Measurements from ENCODE around the gene TRIM59.
"Not testable (repeated sequence)": the region's sequence is repeated elsewhere in the genome, so short reads cannot be mapped to it uniquely, and the experiment has no call there.

The TRIM59 gene

DNA sequence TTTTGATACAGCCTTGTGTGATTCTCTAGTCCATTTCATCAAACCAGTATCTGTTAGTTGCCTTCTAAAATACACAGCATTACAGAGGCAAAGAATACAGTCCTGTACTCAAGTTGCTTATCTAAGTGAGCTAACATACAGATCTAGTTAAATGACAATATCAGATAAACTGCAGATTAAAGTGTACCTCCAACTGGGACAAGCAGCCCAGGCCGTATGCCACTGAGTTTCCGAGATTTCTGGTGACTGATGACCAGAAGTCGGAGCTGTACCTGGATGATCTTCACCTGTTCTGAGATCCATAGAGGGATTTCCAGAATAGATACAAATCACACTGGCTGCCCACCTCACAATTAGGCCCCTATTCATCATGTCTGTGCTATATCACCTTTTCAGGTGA lies 6.3 kb upstream of the TRIM59 start:
- no peak for DNase-seq (ENCODE audit: low read depth)

DNA sequence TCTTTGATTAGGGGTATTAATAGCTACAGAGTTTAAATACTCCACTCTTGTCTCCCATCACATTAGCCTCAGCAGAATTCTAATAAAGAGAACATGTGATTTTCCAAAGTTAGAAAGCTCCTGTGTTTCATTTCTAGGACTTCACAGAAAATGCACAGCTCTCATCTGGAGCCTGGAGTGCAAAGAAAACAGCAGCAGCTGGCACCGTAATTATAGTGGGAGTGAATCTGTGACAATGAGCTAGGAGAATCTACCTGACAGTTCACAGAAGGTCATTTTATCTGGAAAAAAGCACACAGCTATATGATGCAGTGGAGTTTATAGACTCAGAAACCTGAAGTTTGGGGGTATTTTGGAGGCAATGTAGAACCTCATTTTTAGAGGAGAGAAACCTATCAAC lies 5.4 kb upstream of the TRIM59 start:
- no peak for DNase-seq (ENCODE audit: low read depth)

DNA sequence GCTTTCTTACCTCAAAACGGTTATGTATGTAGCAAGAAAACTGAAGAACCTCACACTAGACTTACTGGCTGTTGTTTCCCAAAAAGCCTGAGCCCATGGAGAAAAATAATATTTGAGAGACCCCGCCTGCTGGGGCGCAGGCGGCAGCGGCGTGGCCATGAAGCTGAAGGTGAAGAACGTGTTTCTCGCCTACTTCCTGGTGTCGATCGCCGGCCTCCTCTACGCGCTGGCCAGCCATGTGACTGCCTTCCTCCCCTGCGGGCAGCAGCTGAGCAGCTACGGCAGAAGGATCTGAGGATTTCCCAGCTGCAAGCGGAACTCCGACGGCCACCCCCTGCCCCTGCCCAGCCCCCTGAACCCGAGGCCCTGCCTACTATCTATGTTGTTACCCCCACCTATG lies 2.7 kb upstream of the TRIM59 start:
- not testable (repeated sequence) for DNase-seq (ENCODE audit: low read depth)

DNA sequence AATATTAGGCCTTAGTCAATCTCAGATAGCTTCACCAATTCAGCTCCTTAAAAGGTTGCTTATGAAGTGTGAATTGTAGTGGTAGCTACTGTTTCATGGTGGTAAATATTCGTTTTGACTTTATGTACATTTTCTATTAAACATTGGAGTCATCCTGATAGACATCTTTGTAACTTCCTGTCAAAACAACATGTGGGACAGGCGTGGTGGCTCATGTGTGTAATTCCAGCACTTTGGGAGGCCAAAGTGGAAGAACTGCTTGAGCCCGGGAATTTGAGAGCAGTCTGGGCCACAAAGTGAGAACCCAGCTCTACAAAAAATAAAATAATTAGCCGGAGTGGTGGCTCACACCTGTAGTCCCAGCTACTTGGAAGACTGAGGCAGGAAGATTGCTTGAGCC lies 2.0 kb upstream of the TRIM59 start:
- no peak for DNase-seq (ENCODE audit: low read depth)

DNA sequence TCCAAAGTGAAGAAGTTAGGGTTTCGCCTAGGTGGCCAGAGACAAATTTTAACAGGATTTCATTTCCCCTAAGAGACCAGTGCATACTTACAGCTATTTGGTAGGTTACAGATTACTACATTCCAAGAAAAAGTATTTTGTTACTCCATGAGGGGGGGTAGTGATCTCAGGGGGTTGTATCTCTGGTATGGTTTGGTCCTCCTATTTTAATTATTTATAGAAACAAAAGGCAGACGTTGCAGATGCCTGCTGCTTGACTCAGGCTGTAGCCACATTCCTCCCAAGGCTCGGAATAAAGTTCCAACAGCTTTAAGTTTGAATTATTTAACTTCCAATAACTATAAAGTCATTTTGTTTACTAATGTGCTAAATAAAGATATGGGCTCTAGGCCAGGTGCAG lies 1.3 kb upstream of the TRIM59 start:
- DNase-seq (ENCODE audit: low read depth): no peak

DNA sequence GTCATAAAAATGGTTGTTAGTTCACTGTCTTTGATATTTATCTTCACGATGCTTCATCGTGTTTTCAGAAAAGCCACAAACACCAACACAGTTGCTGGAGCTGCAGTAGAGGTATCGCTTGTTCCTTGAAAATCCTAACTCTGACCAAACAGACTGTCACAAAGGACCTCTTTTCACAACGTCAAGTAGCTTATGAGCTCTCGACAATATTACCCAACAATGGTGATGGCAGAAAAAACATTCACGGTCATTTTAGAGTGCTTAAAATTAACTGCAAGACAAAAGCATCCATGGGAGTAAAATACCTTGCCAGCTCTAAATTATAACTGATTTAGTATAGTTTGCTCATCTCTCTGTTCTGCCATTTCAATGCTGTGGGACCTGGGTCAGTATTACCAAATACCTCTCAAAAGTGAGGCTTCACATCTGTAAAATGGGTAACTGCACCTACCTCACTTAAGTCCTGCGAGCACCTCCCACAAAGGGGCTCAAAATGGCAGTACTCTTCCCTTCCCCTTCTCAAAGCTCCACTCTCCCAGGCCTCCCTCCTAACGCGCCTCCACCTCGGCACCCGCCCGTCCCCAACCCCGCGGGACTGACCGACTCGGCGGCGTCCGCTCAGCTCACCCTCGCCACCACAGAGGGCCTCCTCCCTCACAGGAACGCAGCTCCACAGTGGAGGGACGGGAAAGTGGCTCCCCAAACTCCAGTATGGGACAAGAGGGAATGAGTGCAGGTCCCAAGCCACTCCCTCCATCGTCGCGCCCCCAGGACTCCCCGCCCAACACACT lies 546 bp downstream of the TRIM59 start:
- no peak for DNase-seq (ENCODE audit: low read depth)

DNA sequence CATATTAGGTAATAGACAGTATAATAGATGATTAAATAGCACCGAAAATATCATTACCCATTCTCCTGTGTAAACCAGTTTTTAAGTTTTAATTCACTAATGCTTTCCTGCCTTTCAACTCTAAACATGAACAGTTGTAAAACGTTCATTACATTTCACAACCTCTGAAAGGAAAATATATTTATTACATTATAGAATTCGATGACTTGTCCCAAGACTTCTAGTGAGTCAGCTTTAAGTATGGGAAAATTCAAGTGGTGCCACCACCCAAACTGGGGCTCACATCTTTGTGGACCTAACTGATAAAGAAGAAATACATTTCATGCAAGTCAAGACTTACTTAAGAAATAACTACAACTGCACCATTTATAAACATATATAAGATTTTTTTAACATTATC lies 2.0 kb downstream of the TRIM59 start:
- no peak for DNase-seq (ENCODE audit: low read depth)

DNA sequence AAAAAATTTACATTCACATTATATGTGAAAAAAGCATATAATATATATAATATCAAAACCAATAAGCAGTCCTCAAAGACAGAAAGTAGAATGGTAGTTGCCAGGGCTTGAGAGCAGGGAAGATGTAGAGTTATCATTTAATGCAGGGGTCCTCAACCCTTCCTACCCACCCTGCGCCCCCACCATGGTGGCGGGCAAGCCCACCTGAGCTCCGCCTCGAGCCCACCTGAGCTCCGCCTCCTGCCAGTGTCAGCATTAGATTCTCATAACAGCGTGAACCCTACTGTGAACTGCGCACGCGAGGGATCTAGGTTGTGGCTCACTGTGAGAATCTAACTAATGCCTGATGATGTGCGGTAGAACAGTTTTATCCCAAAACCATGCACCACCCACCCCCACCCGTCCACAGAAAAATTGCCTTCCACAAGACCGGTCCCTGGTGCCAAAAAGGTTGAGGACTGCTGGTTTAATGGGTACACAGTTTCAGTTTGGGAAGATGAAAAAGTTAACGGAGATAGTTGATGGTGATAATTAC lies 3.0 kb downstream of the TRIM59 start:
- no peak for DNase-seq (ENCODE audit: low read depth)

DNA sequence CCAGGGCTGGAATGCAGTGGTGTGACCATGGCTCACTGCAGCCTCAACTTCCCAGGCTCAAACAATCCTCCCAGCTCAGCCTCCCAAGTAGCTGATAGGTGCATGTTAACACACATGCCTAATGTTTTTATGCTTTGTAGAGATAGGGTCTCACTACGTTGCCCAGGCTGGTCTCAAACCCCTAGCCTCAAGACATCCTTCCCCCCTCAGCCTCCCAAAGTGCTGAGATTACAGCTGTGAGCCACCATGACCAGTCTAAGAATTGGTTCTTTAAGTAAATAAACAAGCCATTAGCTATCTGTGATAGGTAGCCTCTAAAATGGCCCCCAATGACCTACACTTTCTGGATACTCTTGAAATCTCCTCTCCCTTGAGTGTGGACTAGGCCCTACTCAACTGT lies 3.7 kb downstream of the TRIM59 start:
- DNase-seq (ENCODE audit: low read depth): no peak

DNA sequence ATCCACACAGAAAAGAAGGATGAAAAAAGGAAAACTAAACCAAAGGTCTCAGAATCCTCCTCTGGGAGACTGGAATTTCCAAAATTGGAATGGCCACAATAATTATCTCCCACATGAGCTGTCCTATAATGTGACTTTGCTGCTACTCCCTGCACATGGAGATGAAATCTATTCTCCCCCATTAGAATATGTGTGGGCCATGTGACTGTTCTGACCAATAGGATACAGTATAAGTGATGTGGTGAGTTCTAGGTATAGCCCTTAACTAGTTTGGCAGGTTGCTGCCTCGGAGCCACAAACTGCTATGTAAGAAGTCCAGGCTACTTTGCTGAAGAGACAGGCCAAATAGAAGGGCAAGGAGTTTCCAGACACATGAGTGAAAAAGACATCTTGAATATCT lies 5.2 kb downstream of the TRIM59 start:
- DNase-seq (ENCODE audit: low read depth): no peak

DNA sequence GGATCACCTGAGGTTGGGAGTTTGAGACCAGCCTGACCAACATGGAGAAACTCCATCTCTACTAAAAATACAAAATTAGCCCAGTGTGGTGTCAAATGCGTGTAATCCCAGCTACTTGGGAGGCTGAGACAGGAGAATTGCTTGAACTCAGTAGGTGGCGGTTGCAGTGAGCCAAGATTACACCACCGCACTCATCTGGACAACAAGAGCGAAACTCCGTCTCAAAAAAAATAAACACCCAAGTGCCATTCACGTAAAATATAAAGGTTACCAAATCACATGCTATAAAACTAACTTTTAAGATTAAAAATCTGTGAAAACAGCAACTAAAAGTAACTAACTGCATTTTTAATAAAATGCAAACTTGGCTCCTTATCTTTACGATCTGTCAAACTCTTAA lies 8.9 kb downstream of the TRIM59 start:
- no peak for DNase-seq (ENCODE audit: low read depth)

DNA sequence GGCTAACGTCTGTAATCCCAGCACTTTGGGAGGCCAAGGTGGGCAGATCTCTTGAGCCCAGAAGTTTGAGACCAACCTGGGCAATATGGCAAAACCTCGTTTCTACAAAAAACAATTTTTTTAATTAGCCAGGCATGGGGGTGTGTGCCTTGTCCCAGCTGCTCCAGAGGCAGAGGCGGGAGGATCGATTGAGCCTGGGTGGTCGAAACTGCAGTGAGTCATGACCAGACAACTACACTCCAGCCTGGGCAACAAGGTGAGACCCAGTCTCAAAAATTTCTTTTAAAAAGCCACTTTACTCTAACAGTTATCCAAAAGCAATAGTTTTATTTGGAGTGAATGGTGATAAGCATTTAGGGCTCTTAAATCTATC lies 12.5 kb downstream of the TRIM59 start:
- DNase-seq (ENCODE audit: low read depth): no peak

DNA sequence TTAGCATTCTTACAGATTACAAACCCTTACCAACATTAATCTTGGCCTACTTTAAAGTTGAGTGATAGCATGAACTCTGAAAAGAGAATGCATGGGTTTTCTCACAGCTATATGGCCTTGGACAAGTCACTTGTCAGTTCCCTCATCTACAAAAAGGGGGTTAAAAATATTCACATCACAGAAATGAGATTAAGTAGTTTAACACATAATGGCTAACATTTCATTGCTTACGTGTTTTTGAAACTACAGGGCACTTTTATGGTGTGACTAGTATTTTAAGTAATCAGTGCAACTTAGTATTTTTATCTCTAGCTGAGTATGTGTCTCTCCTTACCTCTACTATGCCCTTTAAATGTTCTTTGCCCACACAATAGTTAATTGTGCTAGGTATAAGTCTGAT lies 13.8 kb downstream of the TRIM59 start:
- no peak for DNase-seq (ENCODE audit: low read depth)

DNA sequence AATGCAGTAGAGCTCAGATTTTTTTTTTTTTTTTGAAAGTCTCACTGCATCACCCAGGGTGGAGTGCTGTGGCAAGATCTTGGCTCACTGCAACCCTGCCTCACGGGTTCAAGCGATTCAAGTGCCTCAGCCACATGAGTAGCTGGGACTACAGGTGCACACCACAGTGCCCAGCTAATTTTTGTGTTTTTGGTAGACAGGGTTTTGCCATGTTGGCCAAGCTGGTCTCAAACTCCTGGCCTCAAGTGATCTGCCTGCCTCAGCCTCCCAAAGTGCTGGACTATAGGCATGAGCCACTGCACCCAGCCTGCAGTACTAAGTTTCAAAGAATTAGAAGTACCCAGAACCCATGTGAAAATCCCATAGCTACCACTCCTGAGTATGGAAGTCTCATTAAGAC lies 14.5 kb downstream of the TRIM59 start:
- no peak for DNase-seq (ENCODE audit: low read depth)

DNA sequence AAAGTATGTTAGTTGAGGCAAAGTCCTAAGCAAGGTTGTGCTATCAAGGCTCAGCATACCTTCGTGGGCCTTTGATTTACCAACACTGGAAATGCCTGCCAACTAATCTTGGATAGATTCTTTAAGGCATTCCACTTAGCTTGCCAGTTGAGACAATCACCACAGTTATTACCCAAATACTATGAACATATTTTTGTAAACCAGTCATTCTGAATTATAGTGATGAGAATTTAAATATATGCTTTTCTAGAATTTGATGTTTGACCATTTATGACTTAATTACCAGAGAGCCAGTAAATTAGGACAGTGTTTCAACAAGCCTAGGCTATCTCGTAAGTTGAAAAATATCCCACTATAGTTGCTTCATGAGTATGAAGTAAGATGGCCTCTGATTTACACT lies 15.5 kb downstream of the TRIM59 start:
- no peak for DNase-seq (ENCODE audit: low read depth)

DNA sequence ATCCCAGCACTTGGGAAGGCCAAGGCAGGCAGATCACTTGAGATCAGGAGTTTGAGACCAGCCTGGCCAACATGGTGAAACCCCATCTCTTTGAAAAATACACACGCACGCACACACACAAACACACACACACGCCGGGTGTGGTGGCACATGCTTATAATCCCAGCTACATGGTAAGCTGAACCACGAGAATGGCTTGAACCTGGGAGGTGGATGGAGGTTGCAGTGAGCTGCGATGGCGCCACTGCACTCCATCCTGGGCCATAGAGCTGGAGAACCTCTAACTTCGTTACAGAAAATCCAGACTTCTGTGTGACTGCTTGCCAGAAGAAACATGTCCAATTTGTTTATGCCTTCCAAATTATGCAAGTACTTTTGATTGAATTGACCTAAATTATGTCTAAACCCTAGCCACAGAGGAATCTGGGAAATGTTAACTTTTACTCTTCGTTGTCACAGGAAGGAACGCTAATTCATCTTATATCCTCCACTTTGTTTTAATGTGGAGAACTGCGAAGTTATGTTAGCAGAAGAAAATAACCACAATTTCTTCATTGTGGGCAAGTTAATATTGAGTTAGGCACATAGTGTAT lies 21.7 kb downstream of the TRIM59 start:
- no peak for DNase-seq (ENCODE audit: low read depth)

DNA sequence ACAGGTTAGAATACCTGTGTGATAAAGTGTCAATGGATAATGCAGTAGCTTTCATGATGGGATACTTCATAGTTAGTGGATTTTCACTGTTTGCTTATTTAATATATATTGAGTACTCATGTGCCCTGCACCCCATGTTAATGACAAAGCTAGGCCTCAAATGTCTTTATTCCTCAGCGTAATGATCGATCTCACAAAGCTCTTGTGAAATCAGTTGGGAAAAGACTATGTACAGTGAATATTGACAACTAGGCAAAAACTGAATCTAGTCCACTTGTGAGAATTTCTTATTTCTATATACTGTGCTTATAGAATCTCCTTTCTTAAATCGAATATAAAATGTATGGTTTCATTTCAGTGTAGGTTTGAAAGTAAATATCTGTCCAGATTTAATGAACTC lies 32.3 kb downstream of the TRIM59 start:
- no peak for DNase-seq (ENCODE audit: low read depth)

DNA sequence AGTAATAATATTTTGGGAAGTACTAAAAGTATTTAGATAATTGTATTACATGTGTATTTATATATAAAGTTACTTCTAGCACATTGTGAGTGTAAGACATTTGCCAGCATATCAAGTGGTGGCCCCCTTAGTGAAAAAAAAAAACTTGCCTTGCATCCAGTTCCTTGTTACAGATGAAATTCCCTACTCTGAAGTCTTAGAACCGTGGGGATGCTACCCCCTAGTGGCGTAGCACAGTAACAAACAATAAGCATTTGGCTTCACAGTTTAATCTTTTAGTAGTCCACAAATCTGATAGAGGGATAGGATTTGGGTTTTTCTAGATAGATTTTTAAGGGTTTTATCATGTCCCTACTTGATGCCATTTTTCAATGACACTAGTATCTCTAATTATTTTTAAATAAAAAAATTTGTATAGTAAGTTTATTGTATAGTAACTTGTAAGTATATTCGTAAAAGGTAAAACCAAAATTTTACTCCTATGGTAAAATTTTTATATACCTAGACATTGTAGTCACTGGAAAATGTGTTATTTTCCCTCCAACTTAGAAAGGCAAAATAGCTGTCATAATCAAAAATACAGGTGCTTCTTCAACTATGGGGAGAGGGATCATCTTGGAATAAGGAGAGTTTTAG lies 35.9 kb downstream of the TRIM59 start:
- peak; percentile 27 for DNase-seq (ENCODE audit: low read depth)

DNA sequence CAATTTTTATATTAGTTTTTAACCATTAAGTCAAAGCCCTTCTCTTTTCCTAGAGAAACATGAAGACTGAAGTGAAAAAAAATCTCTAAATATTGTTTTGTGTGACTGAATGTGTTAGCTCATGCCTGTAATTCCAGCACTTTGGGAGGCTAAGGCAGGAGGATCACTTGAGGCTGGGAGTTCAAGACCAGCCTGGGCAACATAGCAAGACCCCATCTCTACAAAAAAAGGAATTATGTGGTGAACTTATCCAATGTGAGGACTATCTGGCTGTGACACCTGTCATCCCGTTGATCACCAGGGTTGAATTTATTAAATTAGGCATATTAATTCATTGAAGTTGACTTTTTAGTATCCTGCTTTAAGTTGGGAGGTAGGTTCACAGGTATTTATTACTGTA lies 37.1 kb downstream of the TRIM59 start:
- no peak for DNase-seq (ENCODE audit: low read depth)

DNA sequence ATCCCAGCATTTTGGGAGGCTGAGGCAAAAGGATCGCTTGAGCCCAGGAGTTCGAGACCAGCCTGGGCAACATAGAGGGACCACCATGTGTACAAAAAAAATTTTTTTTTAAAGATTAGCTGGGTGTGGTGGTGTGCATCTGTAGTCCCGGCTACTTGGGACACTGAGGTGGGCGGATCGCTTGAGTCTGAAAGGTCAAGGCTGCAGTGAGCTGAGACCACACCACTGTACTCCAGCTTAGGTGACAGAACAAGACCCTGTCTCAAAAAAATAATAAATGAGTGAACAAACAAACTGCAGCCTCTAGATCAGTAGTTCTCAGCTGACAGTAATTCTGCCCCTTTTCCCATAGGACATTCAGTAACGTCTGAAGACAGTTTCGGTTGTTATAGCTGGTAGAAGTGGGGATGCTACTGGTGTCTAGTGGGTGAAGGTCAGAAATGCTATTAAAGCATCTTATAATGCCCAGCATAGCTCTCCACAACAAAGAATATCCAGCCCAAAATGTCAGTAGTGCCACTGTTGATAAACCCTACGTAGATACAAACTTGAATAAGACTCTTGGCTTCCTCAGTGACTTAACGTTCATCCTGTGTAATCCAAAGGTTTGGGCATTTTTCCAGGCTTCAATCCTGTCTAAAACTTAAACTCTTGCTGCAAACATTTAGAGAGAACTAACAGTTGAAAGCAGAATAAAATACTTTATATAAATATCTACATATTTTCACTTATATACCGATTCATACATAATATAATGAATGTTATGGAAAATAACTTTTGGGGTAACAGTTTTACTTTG lies 39.6 kb downstream of the TRIM59 start:
- no peak for DNase-seq (ENCODE audit: low read depth)

DNA sequence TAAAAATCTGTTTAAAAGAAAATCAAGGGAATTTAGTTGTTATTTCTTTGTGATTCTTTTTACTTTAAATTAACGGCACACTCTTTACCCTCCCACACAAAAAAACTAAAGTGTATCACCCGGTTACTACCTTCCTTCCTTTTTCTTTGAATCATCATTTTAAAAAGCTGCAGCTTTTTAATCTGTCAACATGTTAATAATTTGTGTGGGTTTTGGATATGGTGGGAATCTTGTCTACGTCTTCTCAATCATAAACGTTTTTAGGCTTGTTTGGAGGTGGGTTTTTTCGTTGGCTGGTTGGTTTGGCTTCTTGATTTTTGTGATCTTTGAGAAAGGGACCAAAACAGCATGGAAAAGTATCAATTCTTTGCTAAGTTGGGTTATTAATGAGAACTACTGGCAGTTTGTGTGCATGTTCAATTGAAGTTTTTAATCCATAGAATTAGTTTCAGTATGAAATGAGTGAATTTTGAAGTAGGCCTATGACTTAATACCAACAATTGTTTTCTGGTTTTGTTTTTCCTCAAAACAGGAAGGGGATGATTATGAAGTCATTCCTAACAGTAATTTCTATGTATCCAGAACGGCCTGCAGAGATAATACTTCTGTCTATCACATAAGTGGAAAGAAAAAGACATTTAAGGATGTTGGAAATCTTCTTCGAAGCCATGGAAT lies 45.7 kb downstream of the TRIM59 start:
- no peak for DNase-seq (ENCODE audit: low read depth)

DNA sequence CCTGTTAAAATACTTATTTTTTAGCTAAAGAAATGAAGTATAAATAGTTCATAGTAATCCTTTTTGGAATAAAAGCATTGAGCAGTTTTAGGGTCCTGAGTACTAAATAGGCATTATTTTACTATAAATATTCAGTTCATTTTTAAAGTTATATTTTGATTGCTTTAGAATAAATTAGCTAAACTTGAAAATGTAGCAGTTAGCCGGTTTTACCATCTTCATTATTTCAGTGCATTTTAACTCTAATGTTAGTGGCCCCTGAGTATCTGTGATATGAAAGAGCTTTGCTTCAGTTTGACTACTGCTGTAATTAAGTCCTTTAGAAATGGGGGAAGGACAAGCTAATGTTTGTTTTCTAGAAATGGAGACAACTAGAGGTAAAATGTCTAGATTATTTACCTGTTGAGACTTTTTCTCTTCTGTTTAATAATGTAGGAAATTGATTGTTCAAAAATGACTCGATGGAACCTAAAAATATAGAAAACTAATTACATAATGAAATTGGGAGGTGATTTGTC lies 46.5 kb downstream of the TRIM59 start:
- DNase-seq (ENCODE audit: low read depth): no peak

All from T-helper 22 cell (primary cell).